Measurements from ENCODE around the gene PPP1R26. TPM values are rescaled to one million over a fixed set of nuclear protein-coding genes. Genes with fewer than 3 reads are reported as not detected.

The PPP1R26 gene
- polyA plus RNA-seq, 1 of the 3 experiments (the other 2 are of a cell fraction) = 20.1 TPM

- TF ChIP-seq CTCF (IDR thresholded peaks at IDR 0.05) (no peak), MAX (IDR thresholded peaks at IDR 0.05; ENCODE audit: low read depth) (no peak), RAD21 (IDR thresholded peaks at IDR 0.05; ENCODE audit: low read length) (no peak)
- TF ChIP-seq, protein P1, sequence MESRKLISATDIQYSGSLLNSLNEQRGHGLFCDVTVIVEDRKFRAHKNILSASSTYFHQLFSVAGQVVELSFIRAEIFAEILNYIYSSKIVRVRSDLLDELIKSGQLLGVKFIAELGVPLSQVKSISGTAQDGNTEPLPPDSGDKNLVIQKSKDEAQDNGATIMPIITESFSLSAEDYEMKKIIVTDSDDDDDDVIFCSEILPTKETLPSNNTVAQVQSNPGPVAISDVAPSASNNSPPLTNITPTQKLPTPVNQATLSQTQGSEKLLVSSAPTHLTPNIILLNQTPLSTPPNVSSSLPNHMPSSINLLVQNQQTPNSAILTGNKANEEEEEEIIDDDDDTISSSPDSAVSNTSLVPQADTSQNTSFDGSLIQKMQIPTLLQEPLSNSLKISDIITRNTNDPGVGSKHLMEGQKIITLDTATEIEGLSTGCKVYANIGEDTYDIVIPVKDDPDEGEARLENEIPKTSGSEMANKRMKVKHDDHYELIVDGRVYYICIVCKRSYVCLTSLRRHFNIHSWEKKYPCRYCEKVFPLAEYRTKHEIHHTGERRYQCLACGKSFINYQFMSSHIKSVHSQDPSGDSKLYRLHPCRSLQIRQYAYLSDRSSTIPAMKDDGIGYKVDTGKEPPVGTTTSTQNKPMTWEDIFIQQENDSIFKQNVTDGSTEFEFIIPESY (IDR thresholded peaks at IDR 0.05; ENCODE audit: borderline replicate concordance, low read depth) = no peak
- TF ChIP-seq, protein P2, sequence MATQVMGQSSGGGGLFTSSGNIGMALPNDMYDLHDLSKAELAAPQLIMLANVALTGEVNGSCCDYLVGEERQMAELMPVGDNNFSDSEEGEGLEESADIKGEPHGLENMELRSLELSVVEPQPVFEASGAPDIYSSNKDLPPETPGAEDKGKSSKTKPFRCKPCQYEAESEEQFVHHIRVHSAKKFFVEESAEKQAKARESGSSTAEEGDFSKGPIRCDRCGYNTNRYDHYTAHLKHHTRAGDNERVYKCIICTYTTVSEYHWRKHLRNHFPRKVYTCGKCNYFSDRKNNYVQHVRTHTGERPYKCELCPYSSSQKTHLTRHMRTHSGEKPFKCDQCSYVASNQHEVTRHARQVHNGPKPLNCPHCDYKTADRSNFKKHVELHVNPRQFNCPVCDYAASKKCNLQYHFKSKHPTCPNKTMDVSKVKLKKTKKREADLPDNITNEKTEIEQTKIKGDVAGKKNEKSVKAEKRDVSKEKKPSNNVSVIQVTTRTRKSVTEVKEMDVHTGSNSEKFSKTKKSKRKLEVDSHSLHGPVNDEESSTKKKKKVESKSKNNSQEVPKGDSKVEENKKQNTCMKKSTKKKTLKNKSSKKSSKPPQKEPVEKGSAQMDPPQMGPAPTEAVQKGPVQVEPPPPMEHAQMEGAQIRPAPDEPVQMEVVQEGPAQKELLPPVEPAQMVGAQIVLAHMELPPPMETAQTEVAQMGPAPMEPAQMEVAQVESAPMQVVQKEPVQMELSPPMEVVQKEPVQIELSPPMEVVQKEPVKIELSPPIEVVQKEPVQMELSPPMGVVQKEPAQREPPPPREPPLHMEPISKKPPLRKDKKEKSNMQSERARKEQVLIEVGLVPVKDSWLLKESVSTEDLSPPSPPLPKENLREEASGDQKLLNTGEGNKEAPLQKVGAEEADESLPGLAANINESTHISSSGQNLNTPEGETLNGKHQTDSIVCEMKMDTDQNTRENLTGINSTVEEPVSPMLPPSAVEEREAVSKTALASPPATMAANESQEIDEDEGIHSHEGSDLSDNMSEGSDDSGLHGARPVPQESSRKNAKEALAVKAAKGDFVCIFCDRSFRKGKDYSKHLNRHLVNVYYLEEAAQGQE (IDR thresholded peaks at IDR 0.05; ENCODE audit: low read depth, low read length) = no peak
These were observed 9.8 kb downstream of the PPP1R26 start (continued) for GRCh38 chr9:135489188-135489906.

GRCh38 chr9:135490166-135490870 is 10.7 kb downstream of the PPP1R26 start:
- ChIA-PET POLR2A (no interaction called here), CTCF (interaction anchor here (1.8 to 4.2 kb wide), 2 partner anchors 9 to 14 kb away, joined by 7 to 12 read pairs; partner anchors contain the start of gene MRPS2)
- H3K4me3 ChIP-seq (ENCODE audit: low read depth in 2 of 2, low read length in 1 of 2) = no peak overlapping the region
- no peaks in the 10 kb centered on the region for H3K79me2 ChIP-seq (ENCODE audit: insufficient read depth)
- peaks cover 0 to 35% of the 10 kb centered on the region in 2 experiments for H3K36me3 ChIP-seq (replicated peaks in 1 of 2; ENCODE audit: control insufficient read depth in 1 of 2, insufficient read depth in 2 of 2, low read length in 1 of 2)
- no peaks in the 10 kb centered on the region for H3K4me1 ChIP-seq (ENCODE audit: control insufficient read depth in 1 of 2, insufficient read depth in 2 of 2, low read depth in 1 of 2, low read length in 1 of 2)
- H4K20me1 ChIP-seq (ENCODE audit: insufficient read depth) = no peaks in the 10 kb centered on the region
- H3K27ac ChIP-seq (ENCODE audit: low read depth in 2 of 2, low read length in 1 of 2) = no peak overlapping the region
- DNase-seq = no peak
- no peaks in the 10 kb centered on the region for H3F3A ChIP-seq (replicated peaks; ENCODE audit: insufficient read depth)
- H3K27me3 ChIP-seq (ENCODE audit: insufficient read depth) = no peaks in the 10 kb centered on the region
- H3K9ac ChIP-seq = no peak overlapping the region
- no peaks in the 10 kb centered on the region for H3K9me3 ChIP-seq
- 94% methylated on average over 16 of the region's 16 CpGs for WGBS (ENCODE audit: low lambda C conversion rate)
- no peak overlapping the region for H3K4me2 ChIP-seq
- no peaks in the 10 kb centered on the region for H3K9me2 ChIP-seq
- no peak overlapping the region for H2AFZ ChIP-seq (ENCODE audit: low read depth)
- TF ChIP-seq POLR2AphosphoS5 (IDR thresholded peaks at IDR 0.05; ENCODE audit: low read depth, low read length) = no peak
- no peak for TF ChIP-seq FOXJ3 (CRISPR knock-in tag; IDR thresholded peaks at IDR 0.05)
- TF ChIP-seq, protein P3, sequence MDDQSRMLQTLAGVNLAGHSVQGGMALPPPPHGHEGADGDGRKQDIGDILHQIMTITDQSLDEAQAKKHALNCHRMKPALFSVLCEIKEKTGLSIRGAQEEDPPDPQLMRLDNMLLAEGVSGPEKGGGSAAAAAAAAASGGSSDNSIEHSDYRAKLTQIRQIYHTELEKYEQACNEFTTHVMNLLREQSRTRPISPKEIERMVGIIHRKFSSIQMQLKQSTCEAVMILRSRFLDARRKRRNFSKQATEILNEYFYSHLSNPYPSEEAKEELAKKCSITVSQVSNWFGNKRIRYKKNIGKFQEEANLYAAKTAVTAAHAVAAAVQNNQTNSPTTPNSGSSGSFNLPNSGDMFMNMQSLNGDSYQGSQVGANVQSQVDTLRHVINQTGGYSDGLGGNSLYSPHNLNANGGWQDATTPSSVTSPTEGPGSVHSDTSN (IDR thresholded peaks at IDR 0.05) = no peak
- TF ChIP-seq FOSL2 (IDR thresholded peaks at IDR 0.05; ENCODE audit: borderline replicate concordance, low read depth) = no peak
- no peak for TF ChIP-seq SMC3 (IDR thresholded peaks at IDR 0.05; ENCODE audit: low read depth, low read length)
- no peak for TF ChIP-seq NFIC (IDR thresholded peaks at IDR 0.05; ENCODE audit: borderline replicate concordance)
- TF ChIP-seq, protein P2 (IDR thresholded peaks at IDR 0.05; ENCODE audit: low read depth, low read length) = no peak
- TF ChIP-seq FOXM1 (IDR thresholded peaks at IDR 0.05; ENCODE audit: low read depth) = no peak
- no peak for TF ChIP-seq SIN3A (IDR thresholded peaks at IDR 0.05; ENCODE audit: borderline replicate concordance, low read depth, low read length)
- no peak for TF ChIP-seq MXI1 (IDR thresholded peaks at IDR 0.05; ENCODE audit: low read depth, low read length)
- TF ChIP-seq RXRA (IDR thresholded peaks at IDR 0.05; ENCODE audit: borderline replicate concordance, low read depth) = no peak
- no peak for TF ChIP-seq NRF1 (IDR thresholded peaks at IDR 0.05; ENCODE audit: low read depth, low read length)
